B cell (primary cell): ENCODE results near the gene CRY2.
"Not testable (repeated sequence)": the region's sequence is repeated elsewhere in the genome, so short reads cannot be mapped to it uniquely, and the experiment has no call there.

Experiments
- EZH2 ChIP-seq: IDR thresholded peaks from 2 replicates; pipeline ENCODE4 v1.6.1; 2012; ENCODE audit warnings: borderline replicate concordance, low read depth, mild to moderate bottlenecking, moderate library complexity, low read length; ENCODE audit not compliant: insufficient read depth, poor library complexity, severe bottlenecking
- TF ChIP-seq, protein P1 (sequence below): fragments of 200-600 bp; IDR thresholded peaks from one replicate; pipeline ENCODE4 v1.8.0; 2022; ENCODE audit warnings: antibody characterized with exemption, mild to moderate bottlenecking

- TF ChIP-seq, protein P1, sequence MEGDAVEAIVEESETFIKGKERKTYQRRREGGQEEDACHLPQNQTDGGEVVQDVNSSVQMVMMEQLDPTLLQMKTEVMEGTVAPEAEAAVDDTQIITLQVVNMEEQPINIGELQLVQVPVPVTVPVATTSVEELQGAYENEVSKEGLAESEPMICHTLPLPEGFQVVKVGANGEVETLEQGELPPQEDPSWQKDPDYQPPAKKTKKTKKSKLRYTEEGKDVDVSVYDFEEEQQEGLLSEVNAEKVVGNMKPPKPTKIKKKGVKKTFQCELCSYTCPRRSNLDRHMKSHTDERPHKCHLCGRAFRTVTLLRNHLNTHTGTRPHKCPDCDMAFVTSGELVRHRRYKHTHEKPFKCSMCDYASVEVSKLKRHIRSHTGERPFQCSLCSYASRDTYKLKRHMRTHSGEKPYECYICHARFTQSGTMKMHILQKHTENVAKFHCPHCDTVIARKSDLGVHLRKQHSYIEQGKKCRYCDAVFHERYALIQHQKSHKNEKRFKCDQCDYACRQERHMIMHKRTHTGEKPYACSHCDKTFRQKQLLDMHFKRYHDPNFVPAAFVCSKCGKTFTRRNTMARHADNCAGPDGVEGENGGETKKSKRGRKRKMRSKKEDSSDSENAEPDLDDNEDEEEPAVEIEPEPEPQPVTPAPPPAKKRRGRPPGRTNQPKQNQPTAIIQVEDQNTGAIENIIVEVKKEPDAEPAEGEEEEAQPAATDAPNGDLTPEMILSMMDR: not testable (repeated sequence)
- TF ChIP-seq EZH2: not testable (repeated sequence)
These were observed 58.3 kb downstream of the CRY2 start for GRCh38 chr11:45905576-45905975.
